ENCODE measurements around the gene CTDSP1. TPM values are rescaled to one million over a fixed set of nuclear protein-coding genes. Genes with fewer than 3 reads are reported as not detected.

The CTDSP1 gene
- total RNA-seq, 1 experiment from 2014 or later, result 45.7 TPM

DNA sequence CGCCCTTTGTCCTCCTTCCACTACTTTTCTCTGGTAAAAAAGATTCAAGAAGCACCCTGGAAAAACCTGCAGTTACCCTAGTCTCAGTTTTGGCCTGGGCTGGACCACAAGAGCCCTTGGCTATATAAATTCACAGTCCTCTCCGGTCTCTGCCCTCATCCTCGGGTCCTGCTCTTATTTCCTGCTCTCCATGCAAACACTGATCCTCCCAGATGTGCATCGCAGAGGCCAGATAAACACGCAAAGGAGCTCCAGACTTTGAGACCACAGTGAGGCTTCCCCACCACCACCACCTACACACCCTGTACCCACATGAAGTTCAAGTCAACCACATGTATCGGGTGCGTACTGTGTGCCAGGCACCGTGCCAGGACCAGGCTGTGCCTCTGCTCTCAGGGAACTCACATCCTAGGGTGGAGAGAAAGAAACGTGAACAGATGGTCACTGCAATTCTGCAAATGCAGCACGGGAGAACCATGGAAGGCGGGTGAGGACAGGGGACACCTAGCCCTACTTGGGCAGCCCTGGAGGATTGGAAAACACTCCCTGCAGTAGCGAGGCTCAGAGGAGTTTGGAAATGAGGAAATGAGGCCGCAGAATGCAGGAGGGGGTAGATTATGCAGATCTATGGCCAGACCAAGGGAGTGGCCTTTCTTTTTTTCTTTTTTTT lies 7.4 kb downstream of the CTDSP1 start:
- H3K27me3 ChIP-seq (replicated peaks), result no peaks in the 10 kb centered on the region
- no peak for DNase-seq (ENCODE audit: low read depth in 1 of 2, low spot score in 2 of 2)
- H3K9me3 ChIP-seq (replicated peaks), result no peaks in the 10 kb centered on the region
- peak overlapping the region; percentile 38 for H3K27ac ChIP-seq
- peak overlapping the region; percentile 29 for H3K4me3 ChIP-seq
- peaks cover 35% of the 10 kb centered on the region for H3K36me3 ChIP-seq
- peaks cover 20% of the 10 kb centered on the region for H3K4me1 ChIP-seq (replicated peaks)

DNA sequence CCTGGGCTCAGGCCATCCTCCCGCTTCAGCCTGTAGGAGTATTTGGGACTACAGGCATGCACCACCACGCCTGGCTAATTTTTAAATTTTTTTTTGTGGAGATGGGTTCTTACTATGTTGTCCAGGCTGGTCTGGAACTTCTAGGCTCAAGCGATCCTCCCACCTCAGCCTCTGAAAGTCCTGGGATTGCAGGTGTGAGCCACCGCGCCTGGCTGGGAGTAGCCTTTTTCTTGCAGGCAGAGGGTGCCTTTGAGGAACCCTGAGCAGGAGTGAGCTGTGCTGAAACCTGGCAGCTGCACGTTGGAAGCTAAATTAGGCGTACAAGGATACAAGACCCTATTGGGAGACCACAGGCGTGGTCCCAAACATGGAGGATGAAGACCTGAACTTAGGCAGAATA lies 8.0 kb downstream of the CTDSP1 start:
- H3K36me3 ChIP-seq, result peaks cover 29% of the 10 kb centered on the region
- DNase-seq (ENCODE audit: low read depth in 1 of 2, low spot score in 2 of 2), result no peak
- no peak overlapping the region for H3K27ac ChIP-seq
- no peak overlapping the region for H3K4me3 ChIP-seq
- no peaks in the 10 kb centered on the region for H3K27me3 ChIP-seq (replicated peaks)
- no peaks in the 10 kb centered on the region for H3K9me3 ChIP-seq (replicated peaks)
- peaks cover 20% of the 10 kb centered on the region for H3K4me1 ChIP-seq (replicated peaks)

DNA sequence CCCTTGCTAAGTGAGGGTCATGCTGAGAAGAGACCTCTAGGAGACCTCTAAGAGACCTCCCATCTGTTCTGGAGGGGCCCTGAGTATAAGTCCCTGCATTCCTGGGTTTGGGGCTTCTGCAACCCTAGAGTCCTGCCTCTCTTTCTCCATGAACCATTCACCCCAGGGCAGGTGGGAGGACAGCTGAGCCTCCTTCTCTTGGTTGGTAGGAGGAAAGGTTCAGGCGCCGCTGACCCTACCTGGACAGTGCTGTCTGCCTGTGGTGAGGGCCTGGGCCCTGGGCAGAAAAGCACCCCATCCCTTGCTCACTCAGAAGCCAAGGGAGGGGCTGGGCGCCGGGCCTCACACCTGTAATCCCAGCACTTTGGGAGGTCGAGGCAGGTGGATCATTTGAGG lies 18.7 kb downstream of the CTDSP1 start:
- Histone ChIP-seq H3K4me3 (no peak overlapping the region), H3K9me3 (replicated peaks) (no peaks in the 10 kb centered on the region), H3K36me3 (no peaks in the 10 kb centered on the region), H3K4me1 (replicated peaks) (no peaks in the 10 kb centered on the region), H3K27me3 (replicated peaks) (no peaks in the 10 kb centered on the region), H3K27ac (no peak overlapping the region)
- DNase-seq (ENCODE audit: low read depth in 1 of 2, low spot score in 2 of 2), result no peak

DNA sequence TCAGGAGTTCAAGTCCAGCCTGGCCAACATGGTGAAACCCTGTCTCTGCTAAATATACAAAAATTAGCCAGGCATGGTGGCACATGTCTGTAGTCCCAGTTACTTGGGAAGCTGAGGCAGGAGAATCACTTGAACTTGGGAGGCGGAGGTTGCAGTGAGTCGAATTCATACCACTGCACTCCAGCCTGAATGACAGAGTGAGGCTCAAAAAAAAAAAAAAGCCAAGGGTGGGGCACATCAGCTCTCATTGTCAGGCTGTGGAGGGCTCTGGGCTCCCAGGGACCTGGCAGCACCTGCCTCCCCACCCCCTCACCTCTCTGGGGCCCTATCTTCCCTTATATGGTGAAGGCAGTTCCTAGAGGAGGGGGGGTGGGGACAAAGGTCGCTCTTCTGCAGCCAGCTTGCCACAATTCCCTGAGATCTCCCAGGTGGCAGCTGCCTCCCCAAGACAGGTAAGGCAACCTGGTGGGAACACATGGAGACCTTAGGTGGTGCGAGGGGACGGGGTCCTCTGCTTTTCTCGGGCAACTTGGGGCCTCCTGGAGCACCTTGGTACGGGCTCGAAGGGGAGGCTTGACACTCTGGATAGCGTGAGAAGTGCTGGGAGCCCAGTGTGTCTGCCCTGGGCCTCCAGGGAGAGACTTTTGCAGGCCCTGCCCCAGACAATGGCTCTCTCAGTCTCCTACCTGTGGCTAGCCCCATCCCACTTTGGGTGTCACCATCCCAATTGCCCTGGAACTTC lies 19.2 kb downstream of the CTDSP1 start, which contains the start of gene VIL1:
Gene VIL1, plus strand, starts transcription at position 407 of the 742 bp plus-strand sequence. CDS start 4,656 bp downstream, outside the sequence.
- no peaks in the 10 kb centered on the region for H3K4me1 ChIP-seq (replicated peaks)
- no peak within 1 kb of the TSS for H3K4me3 ChIP-seq
- H3K9me3 ChIP-seq (replicated peaks), result no peaks in the 10 kb centered on the region
- no peaks in the 10 kb centered on the region for H3K27me3 ChIP-seq (replicated peaks)
- H3K36me3 ChIP-seq, result no peaks in the 10 kb centered on the region
- H3K27ac ChIP-seq, result no peak within 1 kb of the TSS
- DNase-seq (ENCODE audit: low read depth in 1 of 2, low spot score in 2 of 2), result no peak

DNA sequence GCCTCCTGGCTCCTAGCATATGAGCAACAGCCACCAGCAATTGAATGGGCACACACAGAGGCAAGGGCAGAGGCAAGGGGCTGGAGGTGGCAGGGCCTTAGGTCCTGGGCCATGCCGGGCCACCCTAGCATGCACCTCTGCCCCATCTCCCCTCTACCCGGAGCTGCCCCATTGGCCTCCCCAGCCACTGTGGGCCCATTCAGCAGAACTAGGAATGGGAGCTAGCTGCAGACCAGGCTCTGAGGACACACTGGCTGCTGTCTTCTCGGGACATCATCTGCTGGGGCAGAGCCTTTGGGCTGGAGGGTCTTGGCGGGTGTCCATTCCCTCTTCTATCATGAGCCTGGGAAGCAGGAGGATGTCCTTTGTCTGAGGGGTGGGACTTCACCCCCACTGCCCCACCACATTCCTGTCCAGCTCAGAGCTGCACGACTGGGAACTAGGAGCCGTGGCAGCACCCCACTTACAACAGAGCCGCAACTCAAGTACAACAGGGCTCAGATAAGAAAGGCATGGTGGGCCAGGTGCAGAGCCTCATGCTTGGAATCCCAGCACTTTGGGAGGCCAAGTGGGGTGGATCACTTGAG lies 20.1 kb downstream of the CTDSP1 start:
- H3K27me3 ChIP-seq (replicated peaks), result no peaks in the 10 kb centered on the region
- no peak for DNase-seq (ENCODE audit: low read depth in 1 of 2, low spot score in 2 of 2)
- no peaks in the 10 kb centered on the region for H3K9me3 ChIP-seq (replicated peaks)
- H3K36me3 ChIP-seq, result no peaks in the 10 kb centered on the region
- H3K4me3 ChIP-seq, result no peak overlapping the region
- no peak overlapping the region for H3K27ac ChIP-seq
- H3K4me1 ChIP-seq (replicated peaks), result no peaks in the 10 kb centered on the region

DNA sequence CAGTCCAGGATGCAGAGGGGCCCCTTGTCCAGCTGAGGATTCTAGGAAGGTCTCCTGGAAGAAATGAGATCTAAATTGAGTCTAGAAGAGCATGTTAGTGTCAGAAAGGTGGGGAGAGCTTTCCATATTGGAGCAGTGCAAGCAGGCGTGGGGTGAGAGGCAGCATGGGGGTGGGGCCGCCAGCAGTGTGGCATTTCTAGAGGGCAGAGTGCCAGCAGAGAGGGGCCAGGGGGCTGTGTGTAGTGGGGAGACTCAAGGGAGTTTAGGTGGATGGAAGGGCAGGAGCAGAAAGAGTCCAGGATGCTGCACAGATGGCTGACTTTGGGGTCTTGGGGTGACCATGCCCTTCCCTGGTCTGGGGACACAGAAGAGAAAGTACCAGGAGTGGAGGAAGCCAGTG lies 21.4 kb downstream of the CTDSP1 start:
- DNase-seq (ENCODE audit: low read depth in 1 of 2, low spot score in 2 of 2), result no peak

DNA sequence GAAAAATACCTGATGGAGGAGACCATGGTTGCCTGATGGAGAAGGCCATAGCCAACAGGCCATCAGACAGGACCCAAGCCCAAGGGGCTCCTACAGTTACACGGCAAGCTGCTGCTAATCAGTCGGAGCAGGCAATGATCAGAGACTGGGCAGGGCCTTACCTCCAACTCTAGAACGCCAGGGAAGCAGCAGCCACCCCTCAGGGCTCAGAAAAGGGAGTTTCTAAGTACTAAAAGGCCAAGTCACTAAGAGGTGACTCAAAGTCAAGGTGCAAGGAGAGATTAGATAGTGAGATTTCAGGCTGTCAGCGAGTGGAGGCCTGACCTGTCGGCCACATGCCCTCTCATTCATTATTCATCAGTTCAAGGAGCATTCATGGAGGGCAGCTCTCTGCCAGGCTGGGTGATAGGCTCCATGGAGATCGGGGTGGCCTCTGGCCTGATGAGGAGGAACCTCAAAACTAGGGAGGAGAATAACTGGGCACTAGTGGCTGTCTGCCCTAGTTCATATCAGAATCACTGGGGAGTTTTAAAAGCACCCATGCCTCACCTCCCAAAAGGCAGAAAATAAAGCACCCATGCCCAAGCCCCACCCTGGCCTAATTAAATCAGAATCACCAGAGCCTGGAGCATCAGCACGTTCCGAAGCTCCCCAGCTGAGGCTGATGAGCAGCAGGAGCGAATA lies 22.9 kb downstream of the CTDSP1 start:
- no peaks in the 10 kb centered on the region for H3K9me3 ChIP-seq (replicated peaks)
- no peaks in the 10 kb centered on the region for H3K4me1 ChIP-seq (replicated peaks)
- no peaks in the 10 kb centered on the region for H3K36me3 ChIP-seq

More for the DNA sequence above, 21.4 kb downstream of the CTDSP1 start:
- H3K9me3 ChIP-seq (replicated peaks), result no peaks in the 10 kb centered on the region
- no peaks in the 10 kb centered on the region for H3K4me1 ChIP-seq (replicated peaks)
- H3K27ac ChIP-seq, result no peak overlapping the region
- H3K27me3 ChIP-seq (replicated peaks), result no peaks in the 10 kb centered on the region
- no peak overlapping the region for H3K4me3 ChIP-seq
- no peaks in the 10 kb centered on the region for H3K36me3 ChIP-seq

DNA sequence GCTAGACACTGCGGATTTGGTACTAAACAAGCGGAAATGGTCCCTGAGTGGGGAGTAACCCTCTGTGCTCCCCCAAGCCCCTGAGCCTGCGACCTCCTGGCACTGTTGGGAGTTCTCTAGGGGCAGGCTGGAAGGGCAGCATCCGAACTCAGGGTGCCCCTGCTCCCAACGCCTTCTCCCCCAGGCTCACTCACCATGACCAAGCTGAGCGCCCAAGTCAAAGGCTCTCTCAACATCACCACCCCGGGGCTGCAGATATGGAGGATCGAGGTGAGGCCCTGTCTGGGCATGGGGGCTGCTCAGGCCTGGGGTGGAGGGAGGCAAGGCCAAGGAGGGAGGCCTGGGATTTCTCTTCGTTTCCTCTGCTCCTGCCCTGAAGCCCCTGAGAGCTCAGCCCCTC lies 23.9 kb downstream of the CTDSP1 start:
- Histone ChIP-seq H3K4me1 (replicated peaks) (no peaks in the 10 kb centered on the region), H3K9me3 (replicated peaks) (no peaks in the 10 kb centered on the region), H3K27me3 (replicated peaks) (no peaks in the 10 kb centered on the region)

More for the DNA sequence above, 22.9 kb downstream of the CTDSP1 start:
- Histone ChIP-seq H3K27ac (no peak overlapping the region), H3K4me3 (no peak overlapping the region), H3K27me3 (replicated peaks) (no peaks in the 10 kb centered on the region)
- DNase-seq (ENCODE audit: low read depth in 1 of 2, low spot score in 2 of 2), result no peak

DNA sequence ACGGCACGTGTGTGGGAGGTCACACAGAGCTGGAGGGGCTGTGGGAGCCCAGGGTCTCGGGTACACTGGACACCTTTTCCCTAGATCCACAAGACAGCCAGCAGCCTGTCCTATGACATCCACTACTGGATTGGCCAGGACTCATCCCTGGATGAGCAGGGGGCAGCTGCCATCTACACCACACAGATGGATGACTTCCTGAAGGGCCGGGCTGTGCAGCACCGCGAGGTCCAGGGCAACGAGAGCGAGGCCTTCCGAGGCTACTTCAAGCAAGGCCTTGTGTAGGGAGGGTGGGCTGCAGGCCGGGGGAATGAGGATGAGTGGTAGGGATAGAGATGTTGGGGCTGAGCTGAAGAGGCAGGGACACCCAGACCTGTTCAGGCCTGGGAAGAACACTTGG lies 25.9 kb downstream of the CTDSP1 start:
- Histone ChIP-seq H3K4me1 (replicated peaks) (no peaks in the 10 kb centered on the region), H3K27me3 (replicated peaks) (no peaks in the 10 kb centered on the region), H3K9me3 (replicated peaks) (no peaks in the 10 kb centered on the region), H3K4me3 (no peak overlapping the region), H3K27ac (no peak overlapping the region), H3K36me3 (no peaks in the 10 kb centered on the region)
- no peak for DNase-seq (ENCODE audit: low read depth in 1 of 2, low spot score in 2 of 2)

More for the DNA sequence above, 23.9 kb downstream of the CTDSP1 start:
- Histone ChIP-seq H3K4me3 (no peak overlapping the region), H3K27ac (no peak overlapping the region), H3K36me3 (no peaks in the 10 kb centered on the region)
- no peak for DNase-seq (ENCODE audit: low read depth in 1 of 2, low spot score in 2 of 2)

DNA sequence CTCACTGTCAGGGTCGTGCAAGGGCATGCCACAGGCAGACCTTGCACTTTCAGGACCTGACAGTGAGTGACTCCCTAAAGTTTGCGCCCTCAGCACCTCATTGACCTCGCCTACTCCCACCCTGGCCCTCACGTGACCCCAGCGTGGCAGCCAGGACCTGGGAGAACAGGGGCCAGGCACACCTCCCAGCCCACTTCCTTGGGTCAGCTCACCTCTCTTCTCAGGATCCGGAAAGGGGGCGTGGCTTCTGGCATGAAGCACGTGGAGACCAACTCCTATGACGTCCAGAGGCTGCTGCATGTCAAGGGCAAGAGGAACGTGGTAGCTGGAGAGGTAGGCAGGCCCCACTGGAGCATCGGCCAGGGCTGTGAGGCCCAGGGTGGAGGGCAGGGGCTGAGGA lies 28.1 kb downstream of the CTDSP1 start:
- Histone ChIP-seq H3K9me3 (replicated peaks) (no peaks in the 10 kb centered on the region), H3K36me3 (no peaks in the 10 kb centered on the region), H3K27ac (no peak overlapping the region), H3K4me3 (no peak overlapping the region), H3K4me1 (replicated peaks) (no peaks in the 10 kb centered on the region), H3K27me3 (replicated peaks) (no peaks in the 10 kb centered on the region)
- no peak for DNase-seq (ENCODE audit: low read depth in 1 of 2, low spot score in 2 of 2)

DNA sequence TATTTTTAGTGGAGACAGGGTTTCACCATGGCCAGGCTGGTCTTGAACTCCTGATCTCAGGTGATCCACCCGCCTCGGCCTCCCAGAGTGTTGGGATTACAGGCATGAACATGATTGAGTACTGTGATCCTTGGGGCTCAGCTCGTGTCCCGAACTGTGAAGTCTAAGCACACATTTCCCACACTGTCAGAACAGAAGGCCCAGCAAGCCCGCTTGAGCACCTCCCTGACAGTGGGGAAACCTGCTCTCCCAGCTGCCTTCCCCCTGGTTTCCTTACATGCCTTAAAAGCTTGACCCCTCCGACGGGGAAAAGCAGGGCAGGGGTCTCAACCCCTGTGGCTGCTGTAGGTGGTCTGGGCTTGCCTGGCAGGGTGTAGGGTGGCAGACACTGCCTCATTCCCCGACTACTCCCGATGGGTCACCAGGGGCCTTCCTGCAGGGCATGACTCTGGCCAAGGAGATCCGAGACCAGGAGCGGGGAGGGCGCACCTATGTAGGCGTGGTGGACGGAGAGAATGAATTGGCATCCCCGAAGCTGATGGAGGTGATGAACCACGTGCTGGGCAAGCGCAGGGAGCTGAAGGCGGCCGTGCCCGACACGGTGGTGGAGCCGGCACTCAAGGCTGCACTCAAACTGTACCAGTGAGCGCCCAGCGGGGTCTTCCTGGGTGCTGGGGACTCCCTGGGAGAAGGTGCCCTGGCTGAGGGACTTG lies 29.3 kb downstream of the CTDSP1 start:
- H3K36me3 ChIP-seq, result no peaks in the 10 kb centered on the region
- H3K4me1 ChIP-seq (replicated peaks), result no peaks in the 10 kb centered on the region
- H3K27ac ChIP-seq, result no peak overlapping the region
- H3K4me3 ChIP-seq, result no peak overlapping the region
- no peak for DNase-seq (ENCODE audit: low read depth in 1 of 2, low spot score in 2 of 2)
- H3K9me3 ChIP-seq (replicated peaks), result no peaks in the 10 kb centered on the region
- no peaks in the 10 kb centered on the region for H3K27me3 ChIP-seq (replicated peaks)

DNA sequence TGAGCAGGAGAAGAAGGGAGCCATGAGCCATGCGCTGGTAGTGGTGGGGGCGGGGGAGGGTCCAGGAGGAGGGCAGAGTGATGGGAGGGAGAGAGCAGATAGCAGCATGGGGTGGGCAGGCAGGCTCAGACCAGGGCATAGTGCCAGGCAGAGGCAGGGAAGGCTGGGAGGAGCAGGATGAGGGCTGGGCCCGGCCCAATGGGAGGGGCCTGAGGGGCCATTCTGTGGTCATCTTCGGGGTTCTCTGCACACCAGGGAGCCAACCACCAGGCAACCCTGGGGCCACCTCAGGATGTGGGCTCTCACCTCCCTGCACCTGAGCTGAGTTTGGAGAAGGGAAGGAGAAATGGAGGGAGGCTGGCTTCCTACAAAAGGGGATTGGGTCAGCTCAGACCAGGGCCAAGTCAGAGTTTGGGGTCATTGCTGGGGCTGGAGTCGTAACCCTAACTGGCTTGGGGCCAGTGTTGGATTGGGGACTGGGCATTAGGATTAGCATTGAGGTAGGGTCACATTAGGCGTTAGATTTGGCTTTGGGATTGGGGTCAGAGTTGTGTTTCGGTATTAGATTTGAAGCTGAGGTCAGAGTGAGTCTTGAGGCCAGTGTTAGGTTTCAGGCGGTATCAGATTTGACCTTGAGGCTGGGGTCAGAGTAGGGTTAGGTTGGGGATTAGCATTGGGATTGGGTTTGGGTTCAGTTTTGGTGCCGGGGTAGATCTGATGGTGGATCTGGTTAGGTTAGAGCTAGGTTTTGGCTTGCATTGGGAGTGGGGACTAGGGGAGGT lies 30.4 kb downstream of the CTDSP1 start:
- no peaks in the 10 kb centered on the region for H3K4me1 ChIP-seq (replicated peaks)
- no peaks in the 10 kb centered on the region for H3K27me3 ChIP-seq (replicated peaks)
- no peak overlapping the region for H3K4me3 ChIP-seq
- H3K36me3 ChIP-seq, result no peaks in the 10 kb centered on the region
- DNase-seq (ENCODE audit: low read depth in 1 of 2, low spot score in 2 of 2), result no peak
- no peaks in the 10 kb centered on the region for H3K9me3 ChIP-seq (replicated peaks)
- H3K27ac ChIP-seq, result no peak overlapping the region

DNA sequence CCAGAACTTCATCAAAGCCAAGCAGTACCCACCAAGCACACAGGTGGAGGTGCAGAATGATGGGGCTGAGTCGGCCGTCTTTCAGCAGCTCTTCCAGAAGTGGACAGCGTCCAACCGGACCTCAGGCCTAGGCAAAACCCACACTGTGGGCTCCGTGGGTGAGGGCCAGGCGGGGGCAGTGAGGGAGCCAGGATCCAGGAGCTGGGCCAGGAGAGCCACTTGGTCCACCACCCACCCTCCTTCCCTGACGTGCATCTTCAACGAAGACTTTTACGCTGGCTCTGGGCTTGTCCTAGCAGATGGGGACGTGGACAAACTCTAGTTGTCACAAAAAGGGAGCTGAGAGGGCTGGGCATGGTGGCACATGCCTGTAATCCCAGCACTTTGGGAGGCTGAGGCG lies 31.1 kb downstream of the CTDSP1 start:
- Histone ChIP-seq H3K9me3 (replicated peaks) (no peaks in the 10 kb centered on the region), H3K27ac (no peak overlapping the region), H3K4me3 (no peak overlapping the region), H3K27me3 (replicated peaks) (no peaks in the 10 kb centered on the region), H3K36me3 (no peaks in the 10 kb centered on the region), H3K4me1 (replicated peaks) (no peaks in the 10 kb centered on the region)
- DNase-seq (ENCODE audit: low read depth in 1 of 2, low spot score in 2 of 2), result no peak

Measured in SJSA1 (cell line).